DOHH2 (cell line): ENCODE data around the gene HDAC4.

ENCODE experiments used
- H3F3A ChIP-seq: fragments of 200-600 bp; sonication (generic), shearing (Covaris generic); 2 replicates; pipeline ENCODE4 v1.6.0; 2016; ENCODE audit warnings: antibody characterized with exemption, mild to moderate bottlenecking; ENCODE audit not compliant: control insufficient read depth, insufficient read depth
- H3K27ac ChIP-seq: fragments of 200-600 bp; sonication (generic); 2 replicates; pipeline ENCODE4 v1.5.1; 2014; ENCODE audit warnings: low read depth, mild to moderate bottlenecking, low read length, moderate library complexity
- H3K27me3 ChIP-seq: fragments of 200-600 bp; sonication (generic); 2 replicates; pipeline ENCODE4 v1.6.1; 2014; ENCODE audit warnings: mild to moderate bottlenecking, low read length, mixed read lengths; ENCODE audit not compliant: control insufficient read depth
- H3K36me3 ChIP-seq: fragments of 200-600 bp; sonication (generic); 2 replicates; pipeline ENCODE4 v1.6.1; 2014; ENCODE audit warnings: mild to moderate bottlenecking, low read length, moderate library complexity, mixed read lengths; ENCODE audit not compliant: control insufficient read depth
- H3K4me1 ChIP-seq: fragments of 200-600 bp; sonication (generic); 2 replicates; pipeline ENCODE4 v1.6.1; 2014; ENCODE audit warnings: mild to moderate bottlenecking, low read length, mixed read lengths; ENCODE audit not compliant: control insufficient read depth
- H3K4me2 ChIP-seq: fragments of 200-600 bp; sonication (generic); 2 replicates; pipeline ENCODE4 v1.6.0; 2014; ENCODE audit warnings: mild to moderate bottlenecking, low read length, moderate library complexity
- H3K4me3 ChIP-seq: fragments of 200-600 bp; sonication (generic); 2 replicates; pipeline ENCODE4 v1.5.1; 2014; ENCODE audit warnings: mild to moderate bottlenecking, low read length, mixed read lengths
- H3K79me2 ChIP-seq: fragments of 200-600 bp; sonication (generic); 2 replicates; pipeline ENCODE4 v1.6.1; 2014; ENCODE audit warnings: mild to moderate bottlenecking, low read length, mixed read lengths; ENCODE audit not compliant: control insufficient read depth
- H3K9me2 ChIP-seq: fragments of 200-600 bp; sonication (generic); replicated peaks from 2 replicates; pipeline ENCODE4 v1.6.1; 2014; ENCODE audit warnings: mild to moderate bottlenecking, low read length, mixed read lengths; ENCODE audit not compliant: control insufficient read depth
- H3K9me3 ChIP-seq: fragments of 200-600 bp; sonication (generic); 2 replicates; pipeline ENCODE4 v1.6.1; 2014; ENCODE audit warnings: antibody characterized with exemption, low read length, mixed read lengths; ENCODE audit not compliant: control insufficient read depth, insufficient read depth
- H4K20me1 ChIP-seq: fragments of 200-600 bp; sonication (generic); 2 replicates; pipeline ENCODE4 v1.6.0; 2014; ENCODE audit warnings: low read depth, mild to moderate bottlenecking, antibody characterized with exemption, low read length, moderate library complexity; ENCODE audit not compliant: control insufficient read depth, insufficient read depth
- CTCF ChIP-seq: fragments of 200-600 bp; sonication (generic); IDR thresholded peaks from one replicate; pipeline ENCODE4 v1.5.1; 2014; ENCODE audit warnings: antibody characterized with exemption, mild to moderate bottlenecking, low read depth, low read length; ENCODE audit not compliant: poor library complexity, severe bottlenecking
- EZH2phosphoT487 ChIP-seq: fragments of 200-600 bp; sonication (generic); IDR thresholded peaks from 2 replicates; pipeline ENCODE4 v1.6.1; 2017; ENCODE audit warnings: borderline replicate concordance, mild to moderate bottlenecking, antibody characterized with exemption, low read length, moderate library complexity, mixed read lengths

HDAC4 gene

GRCh38 chr2:239315308-239315707 is 85.5 kb downstream of the HDAC4 start:
- TF ChIP-seq CTCF (no peak), EZH2phosphoT487 (no peak)
- Histone ChIP-seq H4K20me1 (no peaks in the 10 kb centered on the region), H3K4me3 (no peak overlapping the region), H3K79me2 (no peaks in the 10 kb centered on the region), H3K9me3 (no peaks in the 10 kb centered on the region), H3K4me2 (no peak overlapping the region), H3K36me3 (no peaks in the 10 kb centered on the region), H3K27me3 (no peaks in the 10 kb centered on the region), H3K9me2 (no peaks in the 10 kb centered on the region), H3K27ac (no peak overlapping the region), H3F3A (no peaks in the 10 kb centered on the region), H3K4me1 (no peaks in the 10 kb centered on the region)

- H3K79me2 ChIP-seq = no peaks in the 10 kb centered on the region
- no peak overlapping the region for H3K4me2 ChIP-seq
These were observed 87.0 kb downstream of the HDAC4 start for GRCh38 chr2:239313776-239314175.

GRCh38 chr2:239312741-239313667 is 87.8 kb downstream of the HDAC4 start:
- H3K4me1 ChIP-seq = no peaks in the 10 kb centered on the region
- H3K79me2 ChIP-seq = no peaks in the 10 kb centered on the region
- H3K27ac ChIP-seq = no peak overlapping the region
- no peaks in the 10 kb centered on the region for H3K9me3 ChIP-seq
- H4K20me1 ChIP-seq = no peaks in the 10 kb centered on the region
- no peaks in the 10 kb centered on the region for H3K36me3 ChIP-seq
- TF ChIP-seq CTCF (no peak), EZH2phosphoT487 (no peak)
- no peaks in the 10 kb centered on the region for H3K27me3 ChIP-seq
- no peak overlapping the region for H3K4me2 ChIP-seq
- H3K9me2 ChIP-seq = no peaks in the 10 kb centered on the region
- H3F3A ChIP-seq = no peaks in the 10 kb centered on the region
- H3K4me3 ChIP-seq = no peak overlapping the region

More at GRCh38 chr2:239313776-239314175, 87.0 kb downstream of the HDAC4 start:
- Histone ChIP-seq H3K9me3 (no peaks in the 10 kb centered on the region), H3K36me3 (no peaks in the 10 kb centered on the region), H3K27ac (no peak overlapping the region), H4K20me1 (no peaks in the 10 kb centered on the region), H3F3A (no peaks in the 10 kb centered on the region), H3K4me1 (no peaks in the 10 kb centered on the region), H3K4me3 (no peak overlapping the region), H3K9me2 (no peaks in the 10 kb centered on the region), H3K27me3 (no peaks in the 10 kb centered on the region)
- no peak for TF ChIP-seq CTCF
- TF ChIP-seq EZH2phosphoT487 = no peak
